HepG2 (cell line): ENCODE data around the gene HDDC3. TPM values are rescaled to one million over a fixed set of nuclear protein-coding genes. Genes with fewer than 3 reads are reported as not detected.

Experiments
- ATF7 ChIP-seq, 2 experiments: fragments of 450-650 bp in 1 of 2; sonication (generic) in 1 of 2; formaldehyde crosslinking in 1 of 2; IDR thresholded peaks; 2 replicates each; pipeline versions ENCODE4 v1.4.0 to v1.6.1; 2016 to 2020; ENCODE audit warnings: antibody characterized with exemption in 1 of 2, mild to moderate bottlenecking in 1 of 2, missing genetic modification reagents in 1 of 2
- GATAD2A ChIP-seq: IDR thresholded peaks from 2 replicates; pipeline ENCODE4 v1.6.1; 2016
- KLF6 ChIP-seq: IDR thresholded peaks from 2 replicates; pipeline ENCODE4 v1.8.0; 2016; ENCODE audit warnings: missing biosample characterization, missing genetic modification reagents
- KMT2B ChIP-seq: IDR thresholded peaks from 2 replicates; pipeline ENCODE4 v1.6.1; 2016; ENCODE audit warnings: missing genetic modification reagents, missing compliant biosample characterization
- MLLT10 ChIP-seq: sonication (generic); formaldehyde crosslinking; IDR thresholded peaks from 2 replicates; pipeline ENCODE4 v1.4.0; 2020; ENCODE audit warnings: missing genetic modification reagents
- MYNN ChIP-seq: sonication (generic); formaldehyde crosslinking; IDR thresholded peaks from 2 replicates; pipeline ENCODE4 v1.4.0; 2020; ENCODE audit warnings: mild to moderate bottlenecking, low read depth, missing genetic modification reagents
- MZF1 ChIP-seq: sonication (generic); formaldehyde crosslinking; IDR thresholded peaks from 2 replicates; pipeline ENCODE4 v1.8.1; 2023; ENCODE audit warnings: mild to moderate bottlenecking, missing genetic modification reagents, borderline replicate concordance
- PHB2 ChIP-seq: fragments of 450-650 bp; IDR thresholded peaks from 2 replicates; pipeline ENCODE4 v1.6.1; 2018; ENCODE audit not compliant: partially characterized antibody
- RARA ChIP-seq: IDR thresholded peaks from 2 replicates; pipeline ENCODE4 v1.6.1; 2016; ENCODE audit warnings: missing genetic modification reagents, missing compliant biosample characterization
- TOPORS ChIP-seq: sonication (generic); formaldehyde crosslinking; IDR thresholded peaks from 2 replicates; pipeline ENCODE4 v1.8.0; 2023; ENCODE audit warnings: mild to moderate bottlenecking, missing genetic modification reagents
- ZC3H4 ChIP-seq: sonication (generic); formaldehyde crosslinking; IDR thresholded peaks from 2 replicates; pipeline ENCODE4 v1.4.0; 2020; ENCODE audit warnings: missing genetic modification reagents, borderline replicate concordance
- ZIK1 ChIP-seq: sonication (generic); formaldehyde crosslinking; IDR thresholded peaks from 2 replicates; pipeline ENCODE4 v1.5.0; 2020; ENCODE audit warnings: mild to moderate bottlenecking, low read depth, missing genetic modification reagents, borderline replicate concordance
- ZMYM2 ChIP-seq: sonication (generic); formaldehyde crosslinking; IDR thresholded peaks from 2 replicates; pipeline ENCODE4 v1.8.0; 2022; ENCODE audit warnings: mild to moderate bottlenecking, missing genetic modification reagents
- ZNF136 ChIP-seq: sonication (generic); formaldehyde crosslinking; IDR thresholded peaks from 2 replicates; pipeline ENCODE4 v1.8.1; 2022; ENCODE audit warnings: low read depth, mild to moderate bottlenecking, moderate library complexity, missing genetic modification reagents
- ZNF292 ChIP-seq: sonication (generic); formaldehyde crosslinking; IDR thresholded peaks from 2 replicates; pipeline ENCODE4 v1.8.1; 2022; ENCODE audit warnings: mild to moderate bottlenecking, low read depth, missing genetic modification reagents, borderline replicate concordance
- ZNF296 ChIP-seq: sonication (generic); formaldehyde crosslinking; conservative IDR thresholded peaks from 2 replicates; pipeline ENCODE4 v1.5.0; 2020; ENCODE audit warnings: mild to moderate bottlenecking, missing genetic modification reagents
- ZNF34 ChIP-seq: sonication (generic); formaldehyde crosslinking; IDR thresholded peaks from 2 replicates; pipeline ENCODE4 v1.4.0; 2020; ENCODE audit warnings: mild to moderate bottlenecking, missing genetic modification reagents, borderline replicate concordance
- ZNF451 ChIP-seq: sonication (generic); formaldehyde crosslinking; IDR thresholded peaks from 2 replicates; pipeline ENCODE4 v1.5.0; 2020; ENCODE audit warnings: mild to moderate bottlenecking, missing genetic modification reagents
- ZNF549 ChIP-seq: sonication (generic); formaldehyde crosslinking; IDR thresholded peaks from 2 replicates; pipeline ENCODE4 v1.5.0; 2020; ENCODE audit warnings: missing genetic modification reagents
- ZNF552 ChIP-seq: sonication (generic); formaldehyde crosslinking; IDR thresholded peaks from 2 replicates; pipeline ENCODE4 v1.9.0; 2022; ENCODE audit warnings: missing genetic modification reagents, mild to moderate bottlenecking, borderline replicate concordance
- ZNF788 ChIP-seq: sonication (generic); formaldehyde crosslinking; IDR thresholded peaks from 2 replicates; pipeline ENCODE4 v1.5.0; 2020; ENCODE audit warnings: mild to moderate bottlenecking, missing genetic modification reagents, borderline replicate concordance
- polyA plus RNA-seq, 8 experiments: library from polyadenylated mRNA; depleted of rRNA in 3 of 8; stranded (reverse) in 7 of 8; unstranded in 1 of 8; fragments of >200 nt; fragmentation: Illumina TruSeq in 4 of 8; extraction: Trizol in 4 of 8; gene quantifications; 2 replicates each; pipeline versions ENCODE4 v1.2.1 to v1.2.3, GENCODE V29; 2011 to 2016; ENCODE audit warnings: low read depth in 4 of 8, missing spikeins in 1 of 8, mixed read lengths in 1 of 8; ENCODE audit not compliant: insufficient read depth in 1 of 8
- total RNA-seq, 5 experiments: library from RNA; depleted of rRNA; stranded (reverse); fragments of >200 nt; fragmentation: Illumina TruSeq; extraction: Trizol; gene quantifications; 2 replicates each; pipeline ENCODE4 v1.2.3, GENCODE V29; 2016; ENCODE audit warnings: low read depth in 1 of 5
- TF ChIP-seq, protein P1 (sequence below): sonication (generic); formaldehyde crosslinking; IDR thresholded peaks from 2 replicates; pipeline ENCODE4 v1.4.0; 2020; ENCODE audit warnings: missing genetic modification reagents, borderline replicate concordance
- TF ChIP-seq, protein P2 (sequence below): sonication (generic); formaldehyde crosslinking; IDR thresholded peaks from 2 replicates; pipeline ENCODE4 v1.8.0; 2022; ENCODE audit warnings: mild to moderate bottlenecking, missing genetic modification reagents, moderate library complexity
- TF ChIP-seq, protein P3 (sequence below): sonication (generic); formaldehyde crosslinking; IDR thresholded peaks from 2 replicates; pipeline ENCODE4 v1.5.0; 2020; ENCODE audit warnings: missing genetic modification reagents

The HDDC3 gene
- total and polyA plus RNA-seq, 2 of the 13 experiments (the other 11 are each of a cell fraction or from before 2014, with no cell fraction given), result 18.7 to 28.3 TPM

DNA sequence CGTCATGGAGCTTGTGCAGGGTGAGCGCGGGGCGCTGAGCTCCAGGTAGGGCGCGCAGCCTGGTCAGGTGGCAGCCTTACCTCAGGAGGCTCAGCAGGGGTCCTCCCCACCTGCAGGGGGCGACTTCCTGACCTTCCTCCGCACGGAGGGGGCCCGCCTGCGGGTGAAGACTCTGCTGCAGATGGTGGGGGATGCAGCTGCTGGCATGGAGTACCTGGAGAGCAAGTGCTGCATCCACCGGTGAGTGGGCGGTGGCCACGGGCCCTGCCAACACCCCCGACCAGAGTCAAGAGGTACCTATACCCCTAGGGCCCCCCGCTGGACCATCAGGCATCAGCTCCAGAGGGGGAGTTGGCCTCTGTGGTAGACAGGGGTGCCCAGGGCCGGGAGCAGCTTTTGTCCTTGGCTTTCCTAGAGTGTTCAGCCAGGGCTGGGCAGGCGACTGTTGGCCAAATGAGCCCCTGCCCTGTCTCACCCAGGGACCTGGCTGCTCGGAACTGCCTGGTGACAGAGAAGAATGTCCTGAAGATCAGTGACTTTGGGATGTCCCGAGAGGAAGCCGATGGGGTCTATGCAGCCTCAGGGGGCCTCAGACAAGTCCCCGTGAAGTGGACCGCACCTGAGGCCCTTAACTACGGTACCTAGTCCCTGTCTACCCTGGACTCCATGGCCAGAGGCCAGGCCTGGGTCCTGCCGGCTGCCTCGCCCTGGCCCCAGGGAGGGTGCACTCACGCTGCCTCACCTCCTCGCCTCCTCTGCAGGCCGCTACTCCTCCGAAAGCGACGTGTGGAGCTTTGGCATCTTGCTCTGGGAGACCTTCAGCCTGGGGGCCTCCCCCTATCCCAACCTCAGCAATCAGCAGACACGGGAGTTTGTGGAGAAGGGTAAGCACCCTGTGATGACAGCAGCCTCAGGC, 38.9 kb downstream of the HDDC3 start (continued):
- no peak for TF ChIP-seq ZNF296 (CRISPR knock-in tag)
- TF ChIP-seq, protein P1, sequence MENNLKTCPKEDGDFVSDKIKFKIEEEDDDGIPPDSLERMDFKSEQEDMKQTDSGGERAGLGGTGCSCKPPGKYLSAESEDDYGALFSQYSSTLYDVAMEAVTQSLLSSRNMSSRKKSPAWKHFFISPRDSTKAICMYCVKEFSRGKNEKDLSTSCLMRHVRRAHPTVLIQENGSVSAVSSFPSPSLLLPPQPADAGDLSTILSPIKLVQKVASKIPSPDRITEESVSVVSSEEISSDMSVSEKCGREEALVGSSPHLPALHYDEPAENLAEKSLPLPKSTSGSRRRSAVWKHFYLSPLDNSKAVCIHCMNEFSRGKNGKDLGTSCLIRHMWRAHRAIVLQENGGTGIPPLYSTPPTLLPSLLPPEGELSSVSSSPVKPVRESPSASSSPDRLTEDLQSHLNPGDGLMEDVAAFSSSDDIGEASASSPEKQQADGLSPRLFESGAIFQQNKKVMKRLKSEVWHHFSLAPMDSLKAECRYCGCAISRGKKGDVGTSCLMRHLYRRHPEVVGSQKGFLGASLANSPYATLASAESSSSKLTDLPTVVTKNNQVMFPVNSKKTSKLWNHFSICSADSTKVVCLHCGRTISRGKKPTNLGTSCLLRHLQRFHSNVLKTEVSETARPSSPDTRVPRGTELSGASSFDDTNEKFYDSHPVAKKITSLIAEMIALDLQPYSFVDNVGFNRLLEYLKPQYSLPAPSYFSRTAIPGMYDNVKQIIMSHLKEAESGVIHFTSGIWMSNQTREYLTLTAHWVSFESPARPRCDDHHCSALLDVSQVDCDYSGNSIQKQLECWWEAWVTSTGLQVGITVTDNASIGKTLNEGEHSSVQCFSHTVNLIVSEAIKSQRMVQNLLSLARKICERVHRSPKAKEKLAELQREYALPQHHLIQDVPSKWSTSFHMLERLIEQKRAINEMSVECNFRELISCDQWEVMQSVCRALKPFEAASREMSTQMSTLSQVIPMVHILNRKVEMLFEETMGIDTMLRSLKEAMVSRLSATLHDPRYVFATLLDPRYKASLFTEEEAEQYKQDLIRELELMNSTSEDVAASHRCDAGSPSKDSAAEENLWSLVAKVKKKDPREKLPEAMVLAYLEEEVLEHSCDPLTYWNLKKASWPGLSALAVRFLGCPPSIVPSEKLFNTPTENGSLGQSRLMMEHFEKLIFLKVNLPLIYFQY (CRISPR knock-in tag), result no peak
- TF ChIP-seq ZNF552, result no peak
- TF ChIP-seq MZF1 (CRISPR knock-in tag), result no peak
- TF ChIP-seq ZIK1 (CRISPR knock-in tag), result no peak
- TF ChIP-seq RARA (CRISPR knock-in tag), result no peak
- TF ChIP-seq TOPORS (CRISPR knock-in tag), result no peak
- no peak for TF ChIP-seq ZC3H4 (CRISPR knock-in tag)
- TF ChIP-seq KMT2B (CRISPR knock-in tag), result no peak; the same call in 1 of the 2 replicates
- TF ChIP-seq ATF7 (IDR thresholded peaks at IDR 0.05), result no peak
- TF ChIP-seq ATF7 (CRISPR knock-in tag; IDR thresholded peaks at IDR 0.05), result no peak
- no peak for TF ChIP-seq MYNN (CRISPR knock-in tag)
- TF ChIP-seq, protein P2, sequence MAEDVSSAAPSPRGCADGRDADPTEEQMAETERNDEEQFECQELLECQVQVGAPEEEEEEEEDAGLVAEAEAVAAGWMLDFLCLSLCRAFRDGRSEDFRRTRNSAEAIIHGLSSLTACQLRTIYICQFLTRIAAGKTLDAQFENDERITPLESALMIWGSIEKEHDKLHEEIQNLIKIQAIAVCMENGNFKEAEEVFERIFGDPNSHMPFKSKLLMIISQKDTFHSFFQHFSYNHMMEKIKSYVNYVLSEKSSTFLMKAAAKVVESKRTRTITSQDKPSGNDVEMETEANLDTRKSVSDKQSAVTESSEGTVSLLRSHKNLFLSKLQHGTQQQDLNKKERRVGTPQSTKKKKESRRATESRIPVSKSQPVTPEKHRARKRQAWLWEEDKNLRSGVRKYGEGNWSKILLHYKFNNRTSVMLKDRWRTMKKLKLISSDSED (CRISPR knock-in tag), result no peak
- no peak for TF ChIP-seq ZMYM2 (CRISPR knock-in tag)
- TF ChIP-seq GATAD2A (CRISPR knock-in tag), result no peak
- TF ChIP-seq ZNF136 (CRISPR knock-in tag), result no peak
- no peak for TF ChIP-seq ZNF451
- TF ChIP-seq ZNF34, result no peak
- no peak for TF ChIP-seq ZNF549 (CRISPR knock-in tag)
- no peak for TF ChIP-seq PHB2
- no peak for TF ChIP-seq MLLT10 (CRISPR knock-in tag)
- TF ChIP-seq ZNF292, result no peak
- TF ChIP-seq ZNF788 (CRISPR knock-in tag), result peak; percentile 58; the same call in 1 of the 2 replicates
- TF ChIP-seq KLF6 (CRISPR knock-in tag), result no peak
- TF ChIP-seq, protein P3, sequence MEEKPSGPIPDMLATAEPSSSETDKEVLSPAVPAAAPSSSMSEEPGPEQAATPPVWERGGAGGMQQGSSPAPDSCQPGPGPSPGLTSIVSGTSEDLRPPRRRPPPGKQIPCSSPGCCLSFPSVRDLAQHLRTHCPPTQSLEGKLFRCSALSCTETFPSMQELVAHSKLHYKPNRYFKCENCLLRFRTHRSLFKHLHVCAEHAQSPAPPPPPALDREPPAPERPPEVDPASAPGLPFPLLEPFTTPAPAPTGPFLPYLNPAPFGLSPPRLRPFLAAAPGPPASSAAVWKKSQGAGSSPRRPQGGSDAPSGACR (CRISPR knock-in tag), result 0 out of 2 replicates have a peak, but pooled peaks have one; percentile 39
